Measurements from ENCODE around the gene MICAL3. TPM values are rescaled to one million over a fixed set of nuclear protein-coding genes. Genes with fewer than 3 reads are reported as not detected.
"Not testable (repeated sequence)": the region's sequence is repeated elsewhere in the genome, so short reads cannot be mapped to it uniquely, and the experiment has no call there.

Gene MICAL3
- total RNA-seq, 2 experiments from 2014 or later: 30.3 to 31.4 TPM

DNA sequence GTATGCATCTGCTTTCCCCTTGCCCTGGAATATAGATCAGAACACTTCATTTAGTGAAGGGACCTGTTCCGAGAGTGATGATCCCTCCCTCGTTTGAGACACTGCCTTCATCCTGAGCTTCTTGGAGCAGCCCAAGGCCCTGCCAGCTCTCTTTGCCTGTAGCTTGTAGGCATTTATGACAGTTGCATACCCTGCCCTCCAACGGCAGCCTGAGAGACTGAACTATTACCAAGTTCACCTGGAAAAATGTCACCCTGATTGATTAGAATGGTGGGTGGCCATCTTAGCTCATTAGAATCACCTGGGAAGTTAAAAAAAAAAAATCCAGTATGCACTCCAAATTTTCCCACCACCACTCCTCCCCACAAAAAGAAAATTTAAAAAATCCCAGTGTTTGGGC lies 1.5 kb downstream of the MICAL3 start:
- Mint-ChIP-seq H3K4me1 (peaks cover 15% of the 10 kb centered on the region), H3K4me3 (no peak overlapping the region), H3K27me3 (peaks cover 58% of the 10 kb centered on the region), H3K36me3 (ENCODE audit: low read depth) (no peaks in the 10 kb centered on the region), H3K9me3 (no peaks in the 10 kb centered on the region), H3K27ac (no peak overlapping the region)
- CTCF ChIA-PET: interaction anchor here (1.1 to 4.7 kb wide), 2 partner anchors 53 to 192 kb away, joined by 3 to 29 read pairs; no protein-coding TSS in a partner anchor
- DNase-seq: no peak
- POLR2A ChIA-PET: interaction anchor here (0.8 to 1.3 kb wide), 3 partner anchors 18 to 43 kb away, joined by 3 to 4 read pairs (median 4); no protein-coding TSS in a partner anchor

DNA sequence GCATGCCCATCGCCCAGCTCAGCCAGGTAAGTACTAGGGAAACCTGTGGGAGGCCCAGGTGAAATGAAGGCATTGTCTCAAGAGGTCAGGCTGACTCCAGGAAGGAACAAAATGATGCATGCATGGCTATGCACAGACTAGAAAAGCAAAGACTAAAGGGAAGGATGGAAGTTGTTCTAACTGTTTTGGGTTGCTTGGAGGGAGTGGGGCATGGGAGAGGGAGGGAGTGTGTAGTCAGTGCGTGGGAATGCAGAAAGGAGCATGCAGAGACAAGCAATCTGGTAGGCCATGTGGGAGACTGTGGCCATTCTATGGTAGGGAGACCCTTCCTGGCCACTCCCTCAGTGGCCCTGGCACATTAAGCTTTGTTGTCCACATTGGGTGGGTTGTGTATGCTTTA lies 2.9 kb downstream of the MICAL3 start:
- Mint-ChIP-seq H3K27me3 (peaks cover 44% of the 10 kb centered on the region), H3K4me3 (no peak overlapping the region), H3K36me3 (ENCODE audit: low read depth) (no peaks in the 10 kb centered on the region), H3K9me3 (no peaks in the 10 kb centered on the region), H3K27ac (no peak overlapping the region), H3K4me1 (peaks cover 15% of the 10 kb centered on the region)
- POLR2A ChIA-PET: no interaction called here
- DNase-seq: no peak
- CTCF ChIA-PET: interaction anchor here (1.2 kb wide), 1 partner anchor 279 kb away, joined by 3 read pairs; no protein-coding TSS in a partner anchor

DNA sequence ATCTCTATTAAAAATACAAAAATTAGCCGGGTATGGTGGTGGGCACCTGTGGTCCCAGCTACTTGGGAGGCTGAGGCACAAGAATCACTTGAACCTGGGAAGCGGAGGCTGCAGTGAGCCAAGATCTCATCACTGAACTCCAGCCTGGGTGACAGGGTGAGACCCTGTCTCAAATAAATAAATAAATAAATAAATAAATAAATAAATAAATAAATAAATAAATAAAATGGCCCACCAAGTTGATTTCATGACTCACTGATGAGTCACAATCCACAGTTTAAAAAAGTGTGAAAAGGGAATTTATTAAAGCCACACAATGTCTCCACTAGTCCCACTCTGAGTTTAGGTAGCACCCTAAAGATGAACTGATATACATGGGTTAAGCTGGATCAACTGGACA lies 3.6 kb downstream of the MICAL3 start:
- DNase-seq; POLR2A ChIA-PET; CTCF ChIA-PET; H3K36me3 Mint-ChIP-seq (ENCODE audit: low read depth); H3K9me3 Mint-ChIP-seq; H3K27ac Mint-ChIP-seq; H3K4me3 Mint-ChIP-seq: not testable (repeated sequence)
- peaks cover 15% of the 10 kb centered on the region for H3K4me1 Mint-ChIP-seq
- H3K27me3 Mint-ChIP-seq: peaks cover 38% of the 10 kb centered on the region

DNA sequence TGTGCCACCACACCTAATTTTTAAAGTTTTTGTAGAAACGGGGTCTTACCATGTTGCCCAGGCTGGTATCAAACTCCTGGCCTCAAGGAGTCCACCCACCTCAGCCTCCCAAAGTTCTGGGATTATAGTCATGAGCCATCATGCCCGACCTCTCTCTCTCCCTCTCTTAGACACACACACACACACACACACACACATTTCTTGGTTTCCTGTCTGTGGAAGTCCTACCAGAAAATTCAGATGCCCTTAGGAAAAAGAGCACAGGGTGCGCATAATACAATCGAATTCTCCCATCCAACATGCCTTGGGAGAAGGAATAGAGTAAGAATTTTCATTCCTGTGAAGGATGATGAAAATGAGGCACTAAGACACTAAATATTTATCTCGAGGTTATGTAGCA lies 10.4 kb downstream of the MICAL3 start:
- Mint-ChIP-seq H3K4me1 (no peaks in the 10 kb centered on the region), H3K9me3 (no peaks in the 10 kb centered on the region)
- CTCF ChIA-PET: interaction anchor here (0.5 kb wide), 1 partner anchor 327 kb away, joined by 3 read pairs; no protein-coding TSS in a partner anchor

DNA sequence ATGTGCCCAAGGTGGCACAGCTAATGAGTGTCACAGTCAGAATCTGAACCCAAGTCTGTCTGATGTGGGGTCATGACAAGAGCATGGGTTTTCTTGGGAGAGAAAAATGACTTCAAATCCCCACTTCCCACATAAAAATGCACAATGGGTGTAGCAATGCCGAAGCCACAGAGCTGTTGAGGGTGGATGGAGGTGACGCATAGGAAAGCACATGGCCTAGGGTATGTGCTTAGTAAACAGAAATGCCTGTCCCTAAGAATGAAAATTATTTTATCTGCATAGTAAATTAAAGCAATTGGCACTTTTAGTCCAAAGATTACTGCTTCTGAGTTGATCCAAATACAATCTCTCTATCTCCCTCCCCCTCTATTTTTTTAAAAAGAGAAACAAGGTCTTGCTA lies 10.9 kb downstream of the MICAL3 start:
- ChIA-PET POLR2A (no interaction called here), CTCF (no interaction called here)

More for the DNA sequence above, 10.4 kb downstream of the MICAL3 start:
- H3K36me3 Mint-ChIP-seq (ENCODE audit: low read depth): no peaks in the 10 kb centered on the region
- H3K27me3 Mint-ChIP-seq: peaks cover 4% of the 10 kb centered on the region
- H3K27ac Mint-ChIP-seq: no peak overlapping the region
- POLR2A ChIA-PET: no interaction called here
- DNase-seq: no peak
- H3K4me3 Mint-ChIP-seq: no peak overlapping the region

DNA sequence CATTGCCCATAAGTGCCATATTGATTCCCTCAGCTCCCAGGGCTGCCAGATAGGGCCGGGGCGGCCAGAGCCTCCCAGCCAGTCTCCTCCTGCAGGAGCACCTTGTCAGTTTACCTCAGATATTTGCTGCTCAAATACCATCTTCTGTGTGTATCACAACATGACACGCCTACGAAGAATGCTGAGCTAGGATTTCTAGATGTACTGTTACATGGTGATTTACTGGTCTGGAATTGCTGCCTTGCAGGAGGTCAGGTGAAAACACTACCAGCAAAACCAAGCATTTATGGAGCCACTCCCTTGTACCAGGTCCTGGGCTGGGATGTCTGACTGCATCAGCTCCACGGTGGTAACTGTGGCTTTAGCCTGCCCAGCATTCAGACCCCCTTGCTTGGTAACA lies 11.8 kb downstream of the MICAL3 start:
- no peak for DNase-seq
- Mint-ChIP-seq H3K27me3 (peaks cover 4% of the 10 kb centered on the region), H3K36me3 (ENCODE audit: low read depth) (no peaks in the 10 kb centered on the region), H3K9me3 (no peaks in the 10 kb centered on the region), H3K27ac (no peak overlapping the region), H3K4me3 (no peak overlapping the region), H3K4me1 (no peaks in the 10 kb centered on the region)
- CTCF ChIA-PET: no interaction called here
- POLR2A ChIA-PET: interaction anchor here (0.6 to 0.9 kb wide), 2 partner anchors 12 to 65 kb away, joined by 3 read pairs; partner anchors contain the start of gene PEX26

More for the DNA sequence above, 10.9 kb downstream of the MICAL3 start:
- Mint-ChIP-seq H3K36me3 (ENCODE audit: low read depth) (no peaks in the 10 kb centered on the region), H3K27ac (no peak overlapping the region), H3K27me3 (peaks cover 4% of the 10 kb centered on the region), H3K4me3 (no peak overlapping the region), H3K4me1 (no peaks in the 10 kb centered on the region), H3K9me3 (no peaks in the 10 kb centered on the region)
- DNase-seq: no peak

DNA sequence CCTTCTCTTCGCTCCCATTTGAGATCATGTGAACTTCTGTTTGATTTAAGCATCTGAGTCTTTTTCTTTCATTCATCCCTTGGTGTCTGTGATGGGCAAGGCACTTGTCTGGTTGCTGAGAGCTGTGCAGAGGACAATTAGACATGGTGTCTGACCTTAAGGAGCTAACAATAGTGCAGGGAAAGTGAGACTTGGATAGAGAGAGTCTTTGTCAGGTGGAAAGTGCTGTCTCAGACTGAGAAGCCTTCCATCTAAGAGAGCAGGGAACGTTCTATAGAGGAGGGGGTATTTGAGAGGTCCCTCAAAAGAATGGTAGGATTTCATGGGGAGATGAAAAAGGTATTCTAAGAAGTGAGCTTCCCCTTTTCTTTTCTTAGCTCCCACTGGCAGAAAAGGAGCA lies 14.1 kb downstream of the MICAL3 start:
- H3K36me3 Mint-ChIP-seq (ENCODE audit: low read depth): no peaks in the 10 kb centered on the region
- H3K4me3 Mint-ChIP-seq: no peak overlapping the region
- no peak for DNase-seq
- ChIA-PET POLR2A (no interaction called here), CTCF (no interaction called here)
- H3K9me3 Mint-ChIP-seq: no peaks in the 10 kb centered on the region
- no peaks in the 10 kb centered on the region for H3K4me1 Mint-ChIP-seq
- H3K27ac Mint-ChIP-seq: no peak overlapping the region
- peaks cover 6% of the 10 kb centered on the region for H3K27me3 Mint-ChIP-seq

DNA sequence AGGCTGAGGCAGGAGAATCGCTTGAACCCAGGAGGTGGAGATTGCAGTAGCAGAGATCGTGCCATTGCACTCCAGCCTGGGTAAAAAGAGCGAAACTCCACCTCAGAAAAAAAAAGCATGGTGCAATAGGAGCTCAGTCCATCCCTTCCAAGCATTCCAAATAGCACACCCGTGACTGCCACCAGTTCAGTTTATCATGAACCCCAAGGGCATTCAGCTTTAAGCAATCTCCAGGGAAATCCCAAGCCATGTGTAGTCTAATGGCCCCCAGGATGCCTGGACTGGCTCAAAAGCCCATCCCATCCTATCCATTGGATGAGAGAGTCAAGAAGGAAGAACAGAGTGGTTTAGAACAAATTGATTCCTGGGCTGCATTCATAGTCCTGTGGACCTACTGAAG lies 16.2 kb downstream of the MICAL3 start:
- peaks cover 5% of the 10 kb centered on the region for H3K4me1 Mint-ChIP-seq
- H3K4me3 Mint-ChIP-seq: no peak overlapping the region
- no peak for DNase-seq
- H3K27me3 Mint-ChIP-seq: peaks cover 9% of the 10 kb centered on the region
- ChIA-PET POLR2A (no interaction called here), CTCF (interaction anchor here (0.6 kb wide), 1 partner anchor 255 kb away, joined by 3 read pairs; no protein-coding TSS in a partner anchor)
- H3K36me3 Mint-ChIP-seq (ENCODE audit: low read depth): no peaks in the 10 kb centered on the region
- no peaks in the 10 kb centered on the region for H3K9me3 Mint-ChIP-seq
- H3K27ac Mint-ChIP-seq: no peak overlapping the region

DNA sequence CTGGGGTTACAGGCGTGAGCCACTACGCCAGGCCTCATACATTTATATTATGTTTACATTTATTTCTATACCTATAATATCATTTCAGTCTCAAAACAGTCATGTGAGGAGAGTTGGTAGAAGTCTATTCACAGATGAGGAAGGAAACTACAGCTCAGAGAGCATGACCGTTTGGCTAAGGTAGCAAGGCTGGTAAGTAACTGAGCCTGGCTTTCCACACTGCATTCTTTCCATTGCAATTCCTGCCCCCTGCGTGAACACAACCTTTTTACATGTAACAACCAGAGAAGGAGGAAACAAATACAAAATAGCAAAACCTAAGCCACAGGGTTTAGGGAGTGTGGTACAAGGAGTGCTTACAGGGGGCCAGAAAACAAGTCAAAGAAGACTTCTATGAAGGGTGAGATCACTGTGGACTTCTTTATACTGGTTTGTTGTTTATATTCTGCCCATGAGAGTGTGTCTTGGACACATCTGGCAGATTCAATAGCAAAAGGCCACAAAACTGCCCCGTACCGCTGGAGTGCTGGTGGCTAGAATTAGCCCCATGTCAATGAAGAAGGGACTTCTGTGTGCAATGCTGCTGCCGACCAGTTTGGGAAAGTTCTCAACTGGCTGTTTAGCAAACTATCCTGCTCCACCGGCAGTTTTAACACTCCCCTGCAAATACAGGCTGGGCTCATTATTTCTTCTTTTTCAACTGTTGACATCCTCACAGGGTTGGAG lies 19.0 kb downstream of the MICAL3 start:
- peaks cover 7% of the 10 kb centered on the region for H3K27me3 Mint-ChIP-seq
- H3K27ac Mint-ChIP-seq: no peak overlapping the region
- no peak overlapping the region for H3K4me3 Mint-ChIP-seq
- CTCF ChIA-PET: no interaction called here
- DNase-seq: no peak
- H3K4me1 Mint-ChIP-seq: peaks cover 16% of the 10 kb centered on the region
- H3K36me3 Mint-ChIP-seq (ENCODE audit: low read depth): no peaks in the 10 kb centered on the region
- POLR2A ChIA-PET: interaction anchor here (1.3 kb wide), 1 partner anchor 18 kb away, joined by 4 read pairs; no protein-coding TSS in a partner anchor
- H3K9me3 Mint-ChIP-seq: no peaks in the 10 kb centered on the region

DNA sequence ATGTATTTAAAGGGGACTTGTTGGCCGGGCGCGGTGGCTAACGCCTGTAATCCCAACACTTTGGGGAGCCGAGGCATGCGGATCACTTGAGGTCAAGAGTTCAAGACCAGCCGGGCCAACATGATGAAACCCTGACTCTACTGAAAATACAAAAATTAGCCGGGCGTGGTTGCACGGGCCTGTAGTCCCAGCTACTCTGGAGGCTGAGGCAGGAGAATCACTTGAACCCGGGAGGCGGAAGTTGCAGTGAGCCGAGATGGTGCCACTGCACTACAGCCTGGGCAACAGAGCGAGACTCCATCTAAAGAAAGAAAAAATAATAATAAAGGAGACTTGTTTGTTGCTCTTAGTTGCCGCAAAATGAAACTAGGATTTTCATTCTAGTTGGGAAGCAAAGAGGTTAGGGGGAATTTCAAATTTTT lies 22.5 kb downstream of the MICAL3 start:
- H3K27ac Mint-ChIP-seq: peak overlapping the region; percentile 82
- H3K27me3 Mint-ChIP-seq; DNase-seq; CTCF ChIA-PET; H3K9me3 Mint-ChIP-seq; H3K36me3 Mint-ChIP-seq (ENCODE audit: low read depth): not testable (repeated sequence)
- peak overlapping the region; percentile 86 for H3K4me3 Mint-ChIP-seq
- POLR2A ChIA-PET: interaction anchor here (1.4 to 3.9 kb wide), 2 partner anchors 22 to 75 kb away, joined by 5 to 15 read pairs; partner anchors contain the start of gene PEX26
- peaks cover 49% of the 10 kb centered on the region for H3K4me1 Mint-ChIP-seq

DNA sequence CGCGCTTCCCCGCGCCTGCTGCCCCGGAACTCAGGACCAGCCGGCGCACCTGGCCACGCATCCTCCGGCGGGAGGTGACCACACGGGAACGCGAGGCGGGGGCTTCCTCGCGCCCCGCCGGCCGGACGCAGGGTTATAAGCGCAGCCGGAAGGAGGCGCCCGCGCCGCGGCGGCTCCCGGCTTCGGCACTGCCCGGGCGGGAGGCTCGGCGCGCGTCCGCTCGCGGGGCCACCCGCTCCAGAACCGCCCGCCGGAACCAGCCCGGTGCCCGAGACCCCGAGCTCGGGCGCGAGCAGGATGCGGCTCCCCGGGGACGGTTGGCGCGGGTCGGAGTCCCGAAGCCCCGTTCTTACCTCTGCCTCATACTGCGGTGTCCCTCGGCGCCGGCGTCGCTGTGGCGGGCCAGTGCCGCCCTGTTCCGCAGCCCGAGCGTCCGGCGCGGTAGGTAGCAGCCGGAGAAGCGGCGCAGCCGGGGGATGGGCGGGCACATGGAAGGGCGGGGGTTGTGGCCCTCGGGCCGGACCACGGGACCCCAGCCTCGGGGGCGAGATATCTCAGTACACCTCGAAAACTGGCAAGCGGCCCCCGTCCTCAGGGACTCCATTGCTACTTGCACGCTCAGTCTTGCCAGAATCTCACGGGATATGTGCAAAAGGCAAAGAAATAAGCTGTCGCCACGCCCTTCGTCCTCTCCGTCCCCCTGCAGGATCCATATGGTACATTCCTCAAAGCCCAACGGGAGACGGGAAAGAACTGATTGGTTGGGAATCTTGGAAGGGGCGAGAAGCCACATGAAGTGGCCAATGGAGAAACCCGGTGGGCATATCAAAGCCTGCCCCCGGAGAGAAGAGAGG lies 23.1 kb downstream of the MICAL3 start:
- POLR2A ChIA-PET: interaction anchor here (1.2 to 3.9 kb wide), 6 partner anchors 11 to 362 kb away, joined by 3 to 15 read pairs (median 4); partner anchors contain the start of genes PEX26 and USP18
- Mint-ChIP-seq H3K4me1 (peaks cover 55% of the 10 kb centered on the region), H3K9me3 (no peaks in the 10 kb centered on the region)

DNA sequence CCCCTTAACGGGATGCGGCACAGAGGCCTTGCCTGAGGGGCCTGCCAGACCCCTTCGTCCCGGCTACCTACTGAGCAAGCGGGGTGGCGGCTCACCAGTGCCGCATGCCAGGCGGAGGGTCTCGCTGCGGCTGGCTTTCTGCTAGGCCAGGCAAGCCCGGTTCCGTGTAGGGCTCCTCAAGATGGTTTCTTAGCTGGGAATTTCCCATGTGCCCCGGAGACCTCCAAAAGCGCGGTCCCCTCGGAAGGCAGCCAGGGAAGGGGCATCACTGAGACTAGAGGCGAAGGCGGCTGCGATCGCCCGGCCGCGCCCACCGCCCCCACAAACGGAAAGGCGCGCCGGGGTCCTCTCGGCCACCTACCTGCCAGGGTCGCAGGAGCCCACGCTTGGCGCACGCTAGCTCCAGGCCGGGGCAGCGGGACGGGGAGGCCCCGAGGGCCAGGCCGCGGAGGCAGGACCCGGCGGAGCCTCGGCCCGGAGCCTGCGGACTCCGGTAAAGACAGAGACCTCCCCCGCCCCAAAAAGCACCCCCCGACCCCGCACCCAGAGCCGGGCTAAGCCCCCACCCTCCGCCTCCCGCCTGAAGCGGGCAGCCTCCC lies 23.8 kb downstream of the MICAL3 start:
- Mint-ChIP-seq H3K36me3 (ENCODE audit: low read depth) (peaks cover 2% of the 10 kb centered on the region), H3K4me3 (peak overlapping the region; percentile 69), H3K27me3 (peaks cover 3% of the 10 kb centered on the region), H3K4me1 (peaks cover 60% of the 10 kb centered on the region), H3K9me3 (no peaks in the 10 kb centered on the region), H3K27ac (peak overlapping the region; percentile 6)
- ChIA-PET POLR2A (interaction anchor here (1.2 to 3.9 kb wide), 7 partner anchors 11 to 361 kb away, joined by 3 to 15 read pairs (median 5); partner anchors contain the start of genes PEX26 and USP18), CTCF (interaction anchor here (1.0 to 1.2 kb wide), 3 partner anchors 25 to 108 kb away, joined by 3 to 8 read pairs (median 6); no protein-coding TSS in a partner anchor)
- peak; percentile 20 for DNase-seq

More for the DNA sequence above, 23.1 kb downstream of the MICAL3 start:
- DNase-seq: peak; percentile 80
- H3K27me3 Mint-ChIP-seq: peaks cover 5% of the 10 kb centered on the region
- H3K27ac Mint-ChIP-seq: peak overlapping the region; percentile 82
- H3K36me3 Mint-ChIP-seq (ENCODE audit: low read depth): peaks cover 2% of the 10 kb centered on the region
- H3K4me3 Mint-ChIP-seq: peak overlapping the region; percentile 86
- CTCF ChIA-PET: no interaction called here
